NT2/D1 (cell line): ENCODE results near the gene GBF1.

Experiments used
- DNase-seq: peaks from one replicate; pipeline ENCODE4 v3.0.0-alpha.2; 2011; ENCODE audit warnings: low read depth, low spot score
- H3K27me3 ChIP-seq: 2 replicates; pipeline ENCODE4 v1.6.0; 2011; ENCODE audit warnings: mild to moderate bottlenecking; ENCODE audit not compliant: insufficient read length, insufficient read depth
- H3K36me3 ChIP-seq: 2 replicates; pipeline ENCODE4 v1.6.1; 2011; ENCODE audit warnings: mild to moderate bottlenecking, low read length, mixed read lengths; ENCODE audit not compliant: insufficient read depth, insufficient read length
- H3K4me1 ChIP-seq: 2 replicates; pipeline ENCODE4 v1.5.1; 2011; ENCODE audit not compliant: insufficient read depth, insufficient read length
- H3K4me3 ChIP-seq: 2 replicates; pipeline ENCODE4 v1.5.1; 2011; ENCODE audit warnings: low read depth; ENCODE audit not compliant: insufficient read length
- H3K9ac ChIP-seq: 2 replicates; pipeline ENCODE4 v1.6.0; 2011; ENCODE audit warnings: low read depth; ENCODE audit not compliant: insufficient read length
- H3K9me3 ChIP-seq: 2 replicates; pipeline ENCODE4 v1.5.1; 2011; ENCODE audit warnings: mild to moderate bottlenecking, low read length; ENCODE audit not compliant: insufficient read depth
- SUZ12 ChIP-seq: IDR thresholded peaks from 2 replicates; pipeline ENCODE4 v1.6.1; 2011; ENCODE audit not compliant: insufficient read length, insufficient read depth; ENCODE audit errors: extremely low read depth
- YY1 ChIP-seq: IDR thresholded peaks from 2 replicates; pipeline ENCODE4 v1.6.1; 2011; ENCODE audit not compliant: insufficient read length, insufficient read depth
- ZNF274 ChIP-seq: IDR thresholded peaks from 2 replicates; pipeline ENCODE4 v1.6.1; 2011; ENCODE audit warnings: mild to moderate bottlenecking, low read depth, low read length

Gene GBF1

GRCh38 chr10:102312683-102313082 is 67.4 kb downstream of the GBF1 start:
- TF ChIP-seq YY1, result no peak
- no peaks in the 10 kb centered on the region for H3K27me3 ChIP-seq
- no peaks in the 10 kb centered on the region for H3K9me3 ChIP-seq
- H3K4me3 ChIP-seq, result no peak overlapping the region
- H3K4me1 ChIP-seq, result peaks cover 3% of the 10 kb centered on the region
- no peak for DNase-seq
- no peak overlapping the region for H3K9ac ChIP-seq
- H3K36me3 ChIP-seq, result peaks cover 9% of the 10 kb centered on the region

- Histone ChIP-seq H3K9ac (no peak overlapping the region), H3K4me3 (no peak overlapping the region), H3K4me1 (peaks cover 3% of the 10 kb centered on the region), H3K27me3 (no peaks in the 10 kb centered on the region), H3K9me3 (no peaks in the 10 kb centered on the region), H3K36me3 (peaks cover 9% of the 10 kb centered on the region)
- TF ChIP-seq YY1 (no peak), ZNF274 (no peak)
- DNase-seq, result no peak
Measured at GRCh38 chr10:102313221-102313896, 68.0 kb downstream of the GBF1 start.

- no peak overlapping the region for H3K9ac ChIP-seq
- peaks cover 9% of the 10 kb centered on the region for H3K36me3 ChIP-seq
- H3K4me1 ChIP-seq, result peaks cover 3% of the 10 kb centered on the region
- no peaks in the 10 kb centered on the region for H3K9me3 ChIP-seq
- H3K4me3 ChIP-seq, result no peak overlapping the region
- no peaks in the 10 kb centered on the region for H3K27me3 ChIP-seq
- DNase-seq, result no peak
- no peak for TF ChIP-seq YY1
- no peak for TF ChIP-seq ZNF274
- no peak for TF ChIP-seq SUZ12
Measured at GRCh38 chr10:102314801-102315200, 69.5 kb downstream of the GBF1 start.

GRCh38 chr10:102316421-102316820 is 71.1 kb downstream of the GBF1 start:
- H3K9ac ChIP-seq, result no peak overlapping the region
- peaks cover 9% of the 10 kb centered on the region for H3K36me3 ChIP-seq
- no peak for TF ChIP-seq YY1
- no peak for TF ChIP-seq SUZ12
- TF ChIP-seq ZNF274, result no peak
- no peaks in the 10 kb centered on the region for H3K9me3 ChIP-seq
- no peak for DNase-seq
- H3K4me1 ChIP-seq, result peaks cover 3% of the 10 kb centered on the region
- H3K4me3 ChIP-seq, result no peak overlapping the region
- H3K27me3 ChIP-seq, result no peaks in the 10 kb centered on the region

- Histone ChIP-seq H3K4me3 (no peak overlapping the region), H3K9ac (no peak overlapping the region), H3K27me3 (no peaks in the 10 kb centered on the region), H3K36me3 (peaks cover 2% of the 10 kb centered on the region), H3K4me1 (no peaks in the 10 kb centered on the region), H3K9me3 (no peaks in the 10 kb centered on the region)
- TF ChIP-seq SUZ12 (no peak), ZNF274 (no peak), YY1 (no peak)
- no peak for DNase-seq
Measured at GRCh38 chr10:102322914-102323313, 77.6 kb downstream of the GBF1 start.

GRCh38 chr10:102324061-102324460 is 78.7 kb downstream of the GBF1 start:
- Histone ChIP-seq H3K9ac (no peak overlapping the region), H3K4me1 (no peaks in the 10 kb centered on the region), H3K9me3 (no peaks in the 10 kb centered on the region), H3K27me3 (no peaks in the 10 kb centered on the region), H3K36me3 (peaks cover 2% of the 10 kb centered on the region), H3K4me3 (no peak overlapping the region)
- DNase-seq, result no peak
- TF ChIP-seq ZNF274, result no peak
- TF ChIP-seq YY1, result no peak
- TF ChIP-seq SUZ12, result no peak

GRCh38 chr10:102326031-102326430 is 80.7 kb downstream of the GBF1 start:
- no peak overlapping the region for H3K4me3 ChIP-seq
- no peak for DNase-seq
- H3K9ac ChIP-seq, result no peak overlapping the region
- no peaks in the 10 kb centered on the region for H3K9me3 ChIP-seq
- TF ChIP-seq YY1 (no peak), SUZ12 (no peak), ZNF274 (no peak)
- H3K27me3 ChIP-seq, result no peaks in the 10 kb centered on the region
- peaks cover 2% of the 10 kb centered on the region for H3K36me3 ChIP-seq
- no peaks in the 10 kb centered on the region for H3K4me1 ChIP-seq
